Suppressor macrophage treated with lipopolysaccharide for 1 hour (primary cell): ENCODE data around the gene TNFAIP8.
A peak's percentile ranks its signal among the peaks of the same experiment; 100 is the strongest.

Experiments used
- DNase-seq, 3 donors: peaks; one replicate each; pipeline ENCODE4 v3.0.0-alpha.2; 2020 to 2022

Gene TNFAIP8

DNA sequence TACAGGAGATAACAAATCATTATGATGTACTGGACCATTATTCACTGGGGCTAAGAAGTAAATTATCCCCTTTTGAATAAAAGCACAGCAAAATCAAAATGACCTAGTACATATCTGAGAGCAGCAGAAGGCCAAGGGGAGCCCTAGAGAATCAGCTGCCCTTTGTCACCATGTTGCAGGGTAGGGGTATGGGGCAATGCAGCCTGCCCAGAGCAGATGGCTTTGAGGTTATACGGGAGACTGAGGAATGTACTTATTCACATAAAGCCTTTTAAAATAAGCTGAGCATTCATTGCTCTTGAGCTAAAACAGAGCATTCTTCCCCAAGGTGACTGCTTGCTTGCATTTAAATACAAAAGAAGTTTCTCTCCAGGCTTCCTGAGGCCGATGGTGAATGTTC, 2.6 kb upstream of the TNFAIP8 start:
- no peak for DNase-seq

- no peak for DNase-seq
Measured at GRCh38 chr5:119353686-119354366, 2.0 kb upstream of the TNFAIP8 start.

GRCh38 chr5:119354537-119355243, 1.1 kb upstream of the TNFAIP8 start:
- DNase-seq = peak; percentile 19 to 55 (median 43)

- DNase-seq = peak in 2 of 3 donors; percentile 18 to 28
Measured at GRCh38 chr5:119355244-119355638, 578 bp upstream of the TNFAIP8 start.

- peak; percentile 22 to 36 (median 34) for DNase-seq
Measured at GRCh38 chr5:119356612-119357188, 881 bp downstream of the TNFAIP8 start.

GRCh38 chr5:119357270-119357669, 1.5 kb downstream of the TNFAIP8 start:
- peak; percentile 13 to 21 (median 20) for DNase-seq

GRCh38 chr5:119357808-119358529, 2.1 kb downstream of the TNFAIP8 start:
- peak in 2 of 3 donors; percentile 34 to 42 for DNase-seq

DNA sequence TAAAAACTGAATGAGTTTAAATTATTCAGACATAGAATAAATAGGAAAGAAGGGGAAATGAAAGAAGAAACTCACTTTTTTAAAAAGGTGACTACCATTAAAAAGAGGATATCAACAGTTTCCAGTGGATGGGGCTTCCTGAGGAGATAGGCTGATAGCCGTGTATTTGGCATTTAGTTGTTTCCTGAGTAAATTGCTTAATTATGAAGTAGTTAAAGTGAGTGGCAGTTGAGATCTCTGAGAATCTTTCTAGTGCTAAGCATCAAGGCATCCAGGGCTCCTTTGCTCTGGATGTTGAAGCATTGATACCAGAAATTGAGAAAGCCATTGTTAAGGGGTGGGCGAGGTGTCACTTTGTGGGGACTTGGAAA, 2.7 kb downstream of the TNFAIP8 start:
- peak in 2 of 3 donors; percentile 29 to 40 for DNase-seq

- DNase-seq = peak; percentile 17 to 29 (median 19)
Measured at GRCh38 chr5:119358901-119359603, 3.2 kb downstream of the TNFAIP8 start.

GRCh38 chr5:119359737-119360413, 4.1 kb downstream of the TNFAIP8 start:
- peak in 2 of 3 donors; percentile 18 to 36 for DNase-seq

- peak; percentile 62 to 65 (median 65) for DNase-seq
Measured at GRCh38 chr5:119360905-119361593, 5.2 kb downstream of the TNFAIP8 start.

DNA sequence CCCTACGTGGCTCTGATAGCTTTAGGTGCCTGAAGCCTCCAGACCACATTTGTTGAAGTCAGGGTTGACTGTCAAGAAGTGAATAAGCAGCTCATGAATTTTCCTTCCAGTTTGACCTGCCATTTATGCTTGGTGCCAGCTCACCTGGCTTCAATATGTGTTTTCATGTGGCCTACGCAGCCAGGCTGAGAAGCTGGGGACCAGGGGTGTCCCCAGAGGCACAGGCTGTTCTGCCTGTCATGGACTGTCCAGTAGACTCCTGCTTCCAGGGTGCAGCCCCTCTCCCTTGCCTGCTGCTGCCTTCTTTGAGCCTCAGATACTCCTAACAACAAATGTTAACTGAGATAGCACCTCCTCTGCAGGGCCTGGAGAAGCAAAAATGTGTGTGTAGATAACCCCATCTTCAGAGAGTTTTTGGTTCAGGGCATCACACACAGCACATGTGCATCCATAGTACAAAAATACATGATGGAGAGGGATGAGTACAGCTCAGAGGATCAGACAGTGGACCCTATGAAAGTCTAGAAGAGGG, 5.8 kb downstream of the TNFAIP8 start:
- DNase-seq = peak in 1 of 3 donors; percentile 25

GRCh38 chr5:119362714-119363113, 6.9 kb downstream of the TNFAIP8 start:
- DNase-seq = no peak

DNA sequence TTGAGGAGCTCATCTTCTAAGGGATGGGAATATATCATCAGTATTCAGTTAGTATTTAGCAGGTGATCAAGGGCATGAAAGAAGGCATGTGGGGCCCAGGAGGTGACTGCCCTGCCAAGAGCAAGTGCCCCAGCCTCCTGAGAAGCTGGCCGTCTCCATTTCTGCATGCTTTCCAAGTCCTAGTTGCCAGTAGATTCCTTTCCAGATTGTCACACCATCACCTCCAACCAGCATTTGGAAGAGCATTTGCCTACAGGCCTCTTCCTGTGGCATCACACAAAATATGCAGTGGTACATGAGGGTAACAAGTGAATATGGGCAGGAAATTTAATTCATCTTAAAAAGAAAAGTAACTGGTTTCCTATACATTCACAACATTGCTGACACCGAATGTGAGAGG, 7.5 kb downstream of the TNFAIP8 start:
- DNase-seq = peak in 1 of 3 donors; percentile 34

- DNase-seq = peak in 1 of 3 donors; percentile 38
Measured at GRCh38 chr5:119363936-119364335, 8.1 kb downstream of the TNFAIP8 start.

DNA sequence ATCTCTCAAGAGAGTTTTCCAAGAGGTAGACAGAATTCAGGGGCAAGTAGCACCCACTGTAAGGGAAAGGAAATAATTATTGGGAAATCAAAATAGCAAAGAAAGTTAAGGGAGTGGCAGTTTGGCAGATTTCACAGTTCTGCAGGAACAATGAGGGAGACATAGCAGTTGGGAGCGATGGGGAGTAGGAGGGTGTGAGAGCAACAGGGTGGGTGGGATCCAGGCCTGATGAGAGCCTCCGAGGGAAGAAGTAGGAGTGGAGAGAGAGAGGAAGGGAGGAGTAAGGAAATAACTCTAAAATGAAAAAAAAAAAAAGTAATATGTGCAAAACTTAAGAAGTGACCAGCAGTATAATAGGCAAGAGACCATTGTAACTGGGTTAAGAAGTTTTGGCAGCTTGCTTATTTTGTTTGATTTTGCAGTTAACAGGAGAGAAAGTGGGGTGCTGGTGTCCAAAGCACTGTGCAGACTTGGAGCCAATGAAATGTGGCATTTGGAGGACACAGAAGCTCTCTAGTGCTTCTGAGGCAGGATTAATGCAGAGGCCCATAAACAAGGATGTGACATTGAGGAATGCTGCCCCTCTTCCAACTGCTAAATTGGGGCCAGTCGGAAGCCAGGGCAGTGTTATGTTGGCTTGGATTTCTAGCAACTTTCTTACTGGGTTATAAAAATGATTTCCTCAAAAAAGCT, 10.2 kb downstream of the TNFAIP8 start:
- DNase-seq = peak in 1 of 3 donors; percentile 21

GRCh38 chr5:119366540-119366881, 10.7 kb downstream of the TNFAIP8 start:
- peak in 1 of 3 donors; percentile 46 for DNase-seq

GRCh38 chr5:119367502-119368237, 11.9 kb downstream of the TNFAIP8 start:
- peak; percentile 81 to 95 (median 93) for DNase-seq

DNA sequence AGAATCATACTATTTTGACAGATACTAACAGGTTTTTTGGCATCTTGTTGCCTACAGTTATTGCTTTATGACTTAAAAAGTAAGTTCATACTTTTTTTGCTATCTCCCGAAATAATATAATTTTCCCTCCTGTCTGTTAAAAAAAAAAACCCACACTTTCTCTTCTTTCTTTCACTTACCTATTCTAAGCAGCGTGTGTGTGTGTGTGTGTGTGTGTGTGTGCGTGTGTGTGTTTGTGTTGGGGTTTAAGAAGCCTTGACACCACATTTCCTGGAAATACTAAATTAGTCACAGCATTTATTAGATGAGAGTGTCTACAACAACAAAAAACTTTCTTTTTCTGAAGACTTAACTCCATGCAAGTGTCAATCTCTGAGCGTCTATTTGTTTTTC, 12.4 kb downstream of the TNFAIP8 start:
- peak in 1 of 3 donors; percentile 62 for DNase-seq

DNA sequence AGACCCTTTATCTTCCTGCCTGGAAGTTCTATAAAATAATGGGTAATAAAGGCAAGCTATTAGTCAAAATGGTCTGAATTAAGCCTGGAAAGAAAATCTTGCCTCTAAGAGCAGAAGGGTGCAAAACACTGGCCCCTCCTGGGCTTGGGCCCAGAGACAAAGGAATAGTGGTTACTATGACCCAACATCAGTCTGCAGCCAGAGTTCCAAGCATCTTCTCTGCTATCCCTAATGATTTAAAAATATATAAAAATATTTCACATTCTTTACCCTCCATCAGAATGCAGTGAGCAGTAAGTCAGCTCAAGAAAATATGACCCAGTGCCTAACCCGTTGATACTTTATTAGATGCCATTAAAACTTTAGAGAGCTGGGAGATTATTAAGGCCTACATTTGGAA, 14.7 kb downstream of the TNFAIP8 start:
- no peak for DNase-seq
